ENCODE measurements around the gene MOB2.

The MOB2 gene

DNA sequence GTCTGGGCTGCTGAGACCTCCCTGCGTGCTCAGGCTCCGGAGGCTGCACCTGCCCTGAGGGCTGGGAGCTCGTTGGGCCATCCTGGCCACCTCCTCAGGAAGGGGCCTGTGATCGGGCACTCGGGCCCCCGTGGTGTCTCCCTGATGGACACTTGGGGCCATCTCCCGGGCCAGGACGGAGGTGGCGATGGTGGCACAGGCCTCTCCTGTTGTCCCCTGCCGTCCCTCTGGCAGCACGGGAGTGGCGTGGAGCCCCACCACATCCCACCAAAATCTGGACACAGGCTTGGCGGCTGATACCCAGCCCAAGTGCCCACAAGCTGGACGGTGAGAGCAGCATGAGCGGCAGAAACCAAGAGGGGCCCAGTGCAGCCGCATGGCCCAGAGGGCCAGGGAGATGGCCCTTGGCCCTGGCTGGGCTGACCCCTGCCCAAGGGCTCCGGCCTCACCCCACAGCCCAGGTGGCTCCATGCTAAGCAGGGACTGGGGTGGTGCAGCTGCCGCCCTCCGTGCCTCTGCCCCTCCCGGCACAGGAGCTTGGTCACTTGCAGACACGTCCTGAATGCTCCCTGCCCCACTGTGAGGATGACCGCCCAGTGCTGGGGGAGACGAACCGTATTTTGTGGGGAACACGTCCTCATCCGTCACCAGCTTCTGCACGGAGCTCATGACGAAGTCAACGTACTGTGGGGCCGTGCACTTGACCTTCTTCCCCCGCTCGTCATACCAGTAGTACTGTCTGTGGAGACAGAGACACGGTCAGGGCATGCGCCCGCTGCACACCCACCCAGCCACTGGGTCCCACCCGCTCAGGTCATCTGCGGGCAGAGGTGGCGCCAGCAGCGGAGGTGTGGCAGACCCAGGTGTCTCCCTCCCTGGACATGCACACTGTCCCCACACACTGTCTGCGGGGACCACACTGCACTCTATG is 15.6 kb downstream of the MOB2 start:
- DNase-seq: no peak

DNA sequence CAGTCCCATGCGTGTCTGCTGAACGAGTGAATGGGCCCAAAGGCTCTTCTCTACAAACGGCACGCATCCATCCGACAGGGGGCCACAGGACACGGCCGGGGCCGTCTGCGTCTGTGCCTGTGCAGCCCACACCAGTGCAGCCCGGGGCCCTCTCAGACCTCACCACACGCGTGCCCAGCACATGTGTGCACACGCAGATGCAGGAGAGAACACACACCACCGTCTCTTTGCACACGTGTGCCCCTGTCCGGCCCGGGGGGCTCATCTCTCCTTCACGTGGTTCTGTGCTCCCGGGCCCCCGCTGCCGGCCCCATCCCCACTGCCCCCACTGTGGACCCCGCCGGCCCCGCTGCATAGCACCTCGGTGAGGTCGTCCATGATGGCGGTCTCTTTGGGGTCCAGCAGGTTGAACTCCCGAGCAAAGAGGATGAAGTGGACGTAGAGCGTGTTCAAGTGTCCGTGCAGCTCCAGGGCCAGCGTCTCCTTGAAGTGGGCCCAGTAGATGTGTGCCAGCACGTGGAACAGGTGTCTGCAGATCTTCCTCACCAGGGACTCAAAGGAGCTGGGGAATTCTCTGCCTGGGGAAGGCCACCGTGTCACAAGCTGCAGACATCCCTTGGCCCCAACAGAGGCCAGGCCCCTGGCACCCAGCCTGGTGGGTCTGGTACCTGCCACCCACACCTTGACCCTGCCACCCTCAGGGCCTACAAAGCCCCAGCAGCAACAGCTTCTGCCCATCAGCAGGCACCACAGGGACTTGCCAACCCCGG is 16.5 kb downstream of the MOB2 start:
- no peak for DNase-seq

DNA sequence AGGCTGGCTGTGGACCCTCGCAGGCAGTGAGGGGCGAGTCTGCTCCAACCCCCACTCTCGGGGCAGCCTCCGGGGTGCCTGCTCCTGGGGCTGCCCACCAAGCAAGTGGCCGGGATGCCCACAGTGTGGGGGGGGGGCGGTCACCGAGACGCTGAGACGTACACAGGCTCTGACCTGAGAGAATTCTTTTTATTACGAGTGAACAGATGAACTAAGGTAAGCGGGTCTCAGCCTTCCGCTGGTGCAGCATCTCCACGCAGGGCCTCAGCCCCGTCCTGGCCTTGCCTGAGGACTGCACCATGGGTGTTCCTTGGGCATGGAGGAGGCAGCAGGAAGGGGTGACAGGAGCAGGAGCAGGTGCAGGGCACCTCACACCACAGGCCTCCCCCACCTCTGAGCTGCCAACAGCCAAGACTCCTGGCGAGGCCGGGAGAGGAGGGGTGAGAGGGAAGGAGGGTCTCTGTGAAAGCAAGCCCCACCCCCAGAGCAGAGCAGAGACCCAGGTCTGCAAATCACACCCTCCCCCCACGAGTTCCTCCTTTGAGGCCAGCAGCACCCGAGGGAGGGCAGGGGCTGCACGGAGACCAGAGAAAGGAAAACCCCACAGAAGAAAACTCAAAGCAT is 17.2 kb downstream of the MOB2 start:
- DNase-seq: no peak

DNA sequence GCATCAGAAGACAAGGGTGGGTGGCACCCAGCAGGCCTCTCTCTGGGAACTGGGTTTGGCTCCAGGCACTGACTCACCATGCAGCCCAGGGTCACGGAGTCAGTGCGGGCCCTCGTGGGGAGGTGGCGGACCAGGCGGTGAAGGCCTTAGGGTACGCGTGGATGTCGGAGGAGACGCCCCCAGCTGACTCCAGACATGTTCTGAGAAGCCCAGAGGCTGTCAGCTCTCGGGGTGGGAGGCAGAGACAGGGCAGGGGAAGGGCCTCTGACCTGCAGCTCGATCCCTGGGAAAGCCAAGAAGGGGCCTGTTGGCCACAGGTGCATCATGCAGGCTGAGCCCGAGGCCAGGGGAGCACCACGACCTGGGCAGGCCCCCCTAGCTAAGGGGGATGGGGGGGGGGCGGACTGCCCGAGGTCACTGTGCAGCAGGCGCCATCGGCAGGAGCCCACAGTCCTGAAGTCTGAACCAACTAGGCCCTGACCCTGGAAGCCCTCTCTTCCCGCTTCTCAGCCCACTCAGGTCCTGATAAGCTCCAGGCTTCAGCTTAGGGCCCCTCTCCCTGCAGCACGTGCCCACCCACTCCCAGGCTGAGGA is 18.0 kb downstream of the MOB2 start:
- DNase-seq: no peak

DNA sequence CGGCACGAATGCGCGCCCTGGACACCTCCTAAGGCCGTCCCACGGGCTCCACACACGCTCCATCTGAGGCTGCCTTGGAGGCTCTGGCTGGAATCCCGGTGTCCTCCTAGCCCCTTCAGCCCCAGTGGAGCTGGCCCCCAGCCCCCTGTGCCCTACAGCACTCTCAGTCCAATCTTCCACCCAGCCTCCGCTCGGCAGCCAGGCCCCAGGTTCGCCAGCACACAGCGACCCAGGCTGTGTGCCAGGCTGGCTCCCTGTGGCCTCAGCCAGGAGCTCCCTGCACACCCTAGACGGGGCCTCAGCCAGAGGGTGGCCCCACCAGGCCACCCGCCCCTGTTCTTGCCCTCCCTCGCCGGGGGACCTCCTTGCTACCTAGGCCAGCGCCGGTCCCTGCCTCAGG is 18.6 kb downstream of the MOB2 start:
- DNase-seq: no peak

DNA sequence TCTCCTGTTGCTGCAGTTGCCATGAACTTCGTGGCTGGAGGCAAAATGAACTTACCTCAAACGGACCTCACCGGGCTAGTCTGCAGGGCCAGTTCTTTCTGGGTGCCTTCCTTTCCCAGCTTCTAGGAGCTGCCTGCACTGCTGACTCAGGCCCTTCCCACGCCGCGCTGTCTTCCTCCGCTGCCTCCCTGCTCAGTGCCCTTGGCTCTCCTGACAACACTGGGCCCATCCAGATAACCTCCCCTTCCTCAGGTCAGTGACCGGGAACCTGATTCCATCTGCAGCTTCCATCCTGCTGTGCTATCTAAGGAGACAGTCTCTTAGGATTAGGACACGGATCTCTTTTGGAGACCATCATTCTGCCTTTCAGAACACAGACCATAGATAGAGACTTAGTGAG is 19.3 kb downstream of the MOB2 start:
- DNase-seq: no peak

- no peak for DNase-seq
These were observed 19.8 kb downstream of the MOB2 start for GRCh38 chr11:1466784-1467183.

GRCh38 chr11:1463056-1463455 is 23.5 kb downstream of the MOB2 start:
- no peak for DNase-seq

DNA sequence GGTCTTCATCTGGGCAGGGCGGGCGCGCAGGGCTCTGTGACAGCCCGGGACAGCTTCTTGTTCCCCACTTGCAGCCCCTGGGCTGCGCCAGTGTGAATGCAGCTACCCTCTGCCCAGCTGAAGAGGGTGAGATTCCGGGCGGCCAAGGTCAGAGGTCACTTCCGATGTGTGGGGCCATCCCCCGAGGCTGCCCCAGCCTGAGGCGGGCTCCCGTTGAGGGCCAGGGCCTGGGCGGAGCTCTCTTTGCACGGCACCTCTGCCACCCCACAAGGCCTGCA is 23.9 kb downstream of the MOB2 start:
- DNase-seq: no peak

GRCh38 chr11:1461826-1462697 is 24.5 kb downstream of the MOB2 start:
- DNase-seq: no peak

DNA sequence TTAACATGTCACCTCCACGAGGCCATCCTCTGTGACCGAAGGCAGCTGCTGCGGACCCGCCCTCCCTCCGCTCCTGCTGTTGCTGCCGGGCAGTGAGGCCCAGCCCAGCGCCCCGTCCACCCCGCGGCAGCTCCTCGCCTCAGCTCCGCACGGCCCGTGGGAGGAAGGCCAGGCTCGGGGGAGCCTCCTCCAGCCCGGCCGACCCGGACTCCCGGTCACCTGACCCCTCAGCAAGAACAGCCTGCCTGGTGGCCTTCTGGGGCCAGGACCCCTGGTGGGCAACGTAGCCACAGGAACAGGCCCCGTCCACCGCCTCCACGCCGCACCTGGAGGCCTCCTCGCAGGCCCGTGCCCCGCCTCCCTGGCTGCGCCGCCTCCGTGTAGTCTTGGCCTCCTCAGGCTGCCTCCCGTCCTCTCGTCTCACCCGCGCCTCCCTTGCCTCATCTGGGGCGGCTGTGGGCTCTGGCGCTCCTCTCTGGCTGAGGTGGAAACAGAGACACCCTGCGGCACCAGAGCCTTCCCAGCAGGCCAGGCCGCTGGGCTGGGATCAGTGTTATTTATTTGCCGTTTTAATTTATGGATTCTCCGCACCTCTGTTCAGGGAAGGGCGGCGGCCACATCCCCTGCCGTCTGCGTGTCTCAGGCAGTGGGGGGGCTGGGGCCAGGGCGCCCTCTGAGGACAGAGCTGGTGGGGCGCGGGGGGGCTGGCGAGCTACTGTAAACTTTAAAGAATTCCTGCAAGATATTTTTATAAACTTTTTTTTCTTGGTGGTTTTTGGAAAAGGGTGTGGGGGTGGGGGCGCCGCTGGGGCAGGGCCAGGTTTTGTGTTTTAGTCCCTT is 25.4 kb downstream of the MOB2 start:
- no peak for DNase-seq

DNA sequence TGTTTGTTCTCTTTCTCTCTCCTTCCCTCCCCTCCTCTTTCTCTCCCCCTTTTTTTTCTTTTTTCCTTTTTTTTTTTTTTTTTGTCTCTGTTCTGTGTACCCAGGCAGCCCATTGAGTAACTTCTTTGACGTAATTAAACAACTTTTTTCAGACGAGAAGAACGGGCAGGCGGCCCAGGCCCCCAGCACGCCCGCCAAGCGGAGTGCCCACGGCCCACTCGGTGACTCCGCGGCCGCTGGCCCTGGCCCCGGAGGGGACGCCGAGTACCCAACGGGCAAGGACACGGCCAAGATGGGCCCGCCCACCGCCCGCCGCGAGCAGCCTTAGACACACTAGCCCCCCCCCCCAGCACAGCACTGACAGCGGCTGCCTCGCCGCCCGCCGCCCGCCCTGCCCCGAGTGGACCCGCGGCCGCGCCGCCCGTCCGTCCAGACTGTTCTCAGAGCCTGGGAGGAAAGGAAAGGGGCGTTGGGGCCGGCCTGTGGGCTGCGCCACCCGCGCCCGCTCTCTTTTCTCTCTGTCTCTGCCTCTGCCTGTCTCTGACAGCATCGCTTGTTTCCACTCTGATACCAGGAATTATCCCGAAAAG is 26.1 kb downstream of the MOB2 start:
- DNase-seq: no peak

DNA sequence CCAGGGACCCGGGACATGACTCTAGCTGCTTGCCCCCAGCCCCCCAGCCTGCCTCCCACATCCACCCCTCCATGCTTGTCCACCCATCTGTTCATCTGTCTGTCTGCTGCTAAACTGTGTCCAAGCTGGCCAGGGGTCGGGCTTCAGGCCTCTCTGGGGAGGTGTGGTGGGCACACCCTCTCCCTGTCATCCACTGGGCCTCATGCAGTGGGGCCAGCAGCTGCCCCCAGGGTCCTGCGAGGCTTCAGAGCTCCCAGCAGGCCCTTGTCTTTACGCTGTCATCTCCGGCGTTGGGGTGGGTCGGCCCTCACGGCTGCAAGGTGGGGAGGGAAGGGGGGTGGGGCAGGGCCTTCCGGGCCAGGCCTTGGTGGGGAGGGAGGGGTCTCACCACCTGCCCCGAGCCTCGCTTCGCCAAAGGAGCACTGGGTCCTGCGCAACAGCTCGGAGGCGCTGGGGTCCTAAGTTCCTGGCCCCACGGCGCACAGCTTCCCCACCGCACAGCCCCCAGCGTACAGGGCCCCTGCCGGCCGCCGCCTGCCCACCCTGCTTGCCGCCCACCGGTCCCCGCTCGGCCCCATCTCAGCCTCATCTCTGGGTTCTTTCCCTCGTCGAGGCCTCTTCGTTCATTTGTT is 26.7 kb downstream of the MOB2 start:
- DNase-seq: no peak

DNA sequence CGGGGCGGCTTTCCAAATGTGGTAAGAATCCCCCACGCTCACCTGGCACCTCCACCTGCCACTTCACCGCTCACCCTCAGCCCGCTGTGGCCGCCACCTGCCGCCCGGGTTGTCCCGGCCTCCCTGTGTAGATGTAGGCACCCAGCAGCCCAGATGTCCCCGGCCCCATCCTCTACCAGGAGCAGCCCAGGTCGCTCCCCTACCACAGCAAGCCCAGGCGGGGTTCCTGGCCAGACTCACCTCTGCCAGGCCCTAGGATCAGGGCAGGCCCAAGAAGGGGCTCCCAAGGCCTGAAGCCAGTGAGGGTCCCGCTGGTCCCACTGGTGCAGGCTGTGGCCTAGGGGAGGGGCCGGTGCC is 27.4 kb downstream of the MOB2 start:
- DNase-seq: no peak

GRCh38 chr11:1458340-1459218 is 28.0 kb downstream of the MOB2 start:
- no peak for DNase-seq

DNA sequence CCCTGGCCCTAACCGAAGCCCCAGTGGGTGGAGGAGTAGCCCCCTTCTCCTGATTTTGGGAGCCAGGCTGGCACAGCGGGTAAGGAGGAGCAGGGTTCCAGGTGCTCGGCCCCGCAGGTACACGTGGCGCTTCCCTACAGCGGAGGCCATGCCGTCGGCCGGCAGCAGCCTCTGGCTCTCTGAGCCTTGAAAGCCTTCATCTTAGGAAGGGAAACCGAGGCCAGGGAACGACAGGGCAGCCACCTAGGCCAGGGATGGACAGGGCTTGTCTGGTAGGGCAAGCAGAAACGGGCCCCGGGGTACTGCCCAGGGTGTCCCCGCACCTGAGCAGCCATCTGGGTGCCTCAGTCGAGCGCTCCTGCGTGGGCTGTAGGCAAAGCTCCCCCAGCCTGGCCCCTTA is 28.7 kb downstream of the MOB2 start:
- DNase-seq: no peak

DNA sequence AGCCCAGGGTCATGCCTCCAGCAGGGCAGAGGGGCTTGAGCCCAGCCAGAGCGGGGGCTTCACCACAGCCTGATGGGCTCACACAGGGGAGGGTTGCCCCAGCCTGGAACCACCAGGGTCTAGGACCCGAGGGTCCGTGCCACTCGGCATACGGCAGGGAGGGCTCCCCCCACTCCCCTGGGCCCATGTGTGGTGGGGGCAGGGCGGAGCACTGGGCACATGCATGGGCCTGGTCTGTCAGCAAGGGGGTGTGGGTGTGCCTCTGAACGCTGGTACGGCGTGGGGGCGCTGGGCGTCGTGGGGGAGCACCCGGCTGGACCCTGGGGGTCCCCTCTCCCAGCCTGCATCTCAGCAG is 29.3 kb downstream of the MOB2 start:
- no peak for DNase-seq

GRCh38 chr11:1456596-1457325 is 29.8 kb downstream of the MOB2 start:
- no peak for DNase-seq

- no peak for DNase-seq
These were observed 30.4 kb downstream of the MOB2 start for GRCh38 chr11:1456176-1456575.
